ENCODE measurements around the gene NRG4.
"Not testable (repeated sequence)": the region's sequence is repeated elsewhere in the genome, so short reads cannot be mapped to it uniquely, and the experiment has no call there.

Gene NRG4, protein sequence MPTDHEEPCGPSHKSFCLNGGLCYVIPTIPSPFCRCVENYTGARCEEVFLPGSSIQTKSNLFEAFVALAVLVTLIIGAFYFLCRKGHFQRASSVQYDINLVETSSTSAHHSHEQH

DNA sequence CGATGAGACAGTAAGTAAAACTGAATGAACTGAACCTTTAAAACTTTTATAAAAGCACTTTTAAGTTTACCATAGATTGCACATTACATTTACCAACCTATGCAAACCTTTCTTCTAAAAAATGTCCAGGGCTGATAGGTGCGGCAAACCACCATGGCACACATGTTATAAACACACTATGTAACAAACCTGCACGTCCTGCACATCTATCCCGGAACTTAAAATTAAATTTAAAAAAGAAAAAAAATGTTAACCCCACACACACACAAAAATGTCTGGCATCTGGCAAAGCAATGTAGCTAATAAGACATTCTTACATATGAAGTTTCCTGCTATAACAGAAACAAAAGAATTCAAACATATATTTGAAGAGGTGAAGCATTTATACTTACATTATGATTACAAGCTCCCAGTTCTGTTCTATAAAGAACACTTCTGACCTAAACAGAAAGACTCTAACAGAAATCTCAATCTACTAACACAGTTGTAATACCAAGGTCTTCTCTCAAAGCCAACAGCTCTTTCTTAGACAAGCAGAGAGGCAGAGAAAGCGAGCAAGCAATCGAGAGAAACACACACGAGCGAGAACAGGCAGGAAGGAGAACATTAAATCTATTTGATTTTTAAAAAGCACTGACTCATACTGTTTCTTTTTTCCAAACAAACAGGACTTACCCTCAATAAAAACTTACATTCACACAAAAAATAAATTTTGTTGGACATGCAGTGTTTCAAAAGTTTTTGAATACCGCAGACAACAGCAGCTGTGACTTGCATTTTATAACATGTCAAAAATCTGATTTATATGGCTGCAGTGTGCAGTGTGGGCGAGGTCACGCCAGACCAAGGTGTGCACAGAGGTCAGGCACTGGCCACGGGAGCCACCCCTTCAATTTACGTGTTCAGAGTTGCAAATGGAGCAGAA is at the start of gene NRG4:
Gene NRG4, minus strand, starts transcription at position 798 of the 925 bp plus-strand sequence. CDS start 1,194 bp downstream, outside the sequence.
- no peak for DNase-seq (ENCODE audit: low read depth in 2 of 2)

DNA sequence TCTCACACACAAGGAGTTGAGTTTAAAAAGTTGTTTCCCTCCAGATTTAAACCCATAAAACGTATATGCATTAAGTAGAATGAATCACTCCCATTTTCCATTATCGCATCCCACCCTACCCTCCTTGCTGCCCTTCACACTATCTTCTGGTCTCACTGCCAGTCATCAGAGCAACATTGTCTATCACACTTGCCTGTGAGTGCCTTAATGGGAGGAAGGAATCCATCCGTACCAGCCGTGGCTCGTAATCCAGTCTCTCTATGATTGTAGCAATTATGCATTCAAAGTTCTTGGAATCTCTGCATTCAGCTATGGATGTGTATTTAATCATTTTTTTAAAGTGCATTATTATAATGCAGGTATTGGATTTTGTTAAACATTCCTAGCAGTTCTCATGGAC is 49.5 kb upstream of the NRG4 start:
- DNase-seq (ENCODE audit: low read depth in 2 of 2), result no peak

DNA sequence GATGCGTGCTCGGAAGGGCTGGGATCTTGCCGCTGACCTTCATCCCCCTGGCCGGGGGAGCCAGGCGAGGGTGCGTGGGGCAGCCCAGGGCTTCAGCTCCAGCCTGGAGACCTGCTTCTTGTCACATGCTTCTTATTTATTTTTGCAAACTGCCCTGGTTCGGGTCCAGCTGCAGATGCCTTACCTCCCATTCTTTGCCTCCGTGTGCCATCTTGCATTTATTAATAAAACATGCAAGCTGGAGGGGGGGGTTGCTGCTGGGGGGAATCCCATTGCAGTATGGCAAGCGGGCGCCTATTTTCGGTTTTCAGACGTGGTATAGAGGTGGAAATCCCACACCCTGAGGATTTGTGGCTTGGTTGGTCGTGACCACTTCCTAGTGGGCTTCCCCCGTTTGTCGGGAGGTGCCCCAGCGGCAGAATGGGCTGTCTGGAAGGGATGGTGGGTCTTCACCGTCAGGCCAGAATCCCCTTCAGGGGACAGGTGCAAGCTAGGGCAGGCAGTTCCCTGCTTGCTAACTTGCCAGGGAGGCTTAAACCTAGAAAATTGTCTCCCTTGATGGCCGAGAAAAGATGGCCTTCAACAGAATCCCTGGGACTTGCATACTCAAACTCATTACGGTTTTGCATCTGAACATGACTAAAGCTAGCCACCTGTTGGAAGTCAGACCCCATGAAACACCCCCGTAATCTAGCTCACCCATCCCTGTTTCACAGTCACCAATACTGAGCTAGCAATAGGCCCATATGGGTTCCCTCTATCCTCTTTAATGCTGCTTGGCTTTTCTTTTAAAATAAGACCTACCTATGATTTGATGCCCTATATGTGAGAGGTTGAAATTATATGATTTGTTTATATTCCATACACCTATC is 48.1 kb upstream of the NRG4 start:
- peak in 1 of 2 experiments; percentile 35 for DNase-seq (ENCODE audit: low read depth in 2 of 2)

DNA sequence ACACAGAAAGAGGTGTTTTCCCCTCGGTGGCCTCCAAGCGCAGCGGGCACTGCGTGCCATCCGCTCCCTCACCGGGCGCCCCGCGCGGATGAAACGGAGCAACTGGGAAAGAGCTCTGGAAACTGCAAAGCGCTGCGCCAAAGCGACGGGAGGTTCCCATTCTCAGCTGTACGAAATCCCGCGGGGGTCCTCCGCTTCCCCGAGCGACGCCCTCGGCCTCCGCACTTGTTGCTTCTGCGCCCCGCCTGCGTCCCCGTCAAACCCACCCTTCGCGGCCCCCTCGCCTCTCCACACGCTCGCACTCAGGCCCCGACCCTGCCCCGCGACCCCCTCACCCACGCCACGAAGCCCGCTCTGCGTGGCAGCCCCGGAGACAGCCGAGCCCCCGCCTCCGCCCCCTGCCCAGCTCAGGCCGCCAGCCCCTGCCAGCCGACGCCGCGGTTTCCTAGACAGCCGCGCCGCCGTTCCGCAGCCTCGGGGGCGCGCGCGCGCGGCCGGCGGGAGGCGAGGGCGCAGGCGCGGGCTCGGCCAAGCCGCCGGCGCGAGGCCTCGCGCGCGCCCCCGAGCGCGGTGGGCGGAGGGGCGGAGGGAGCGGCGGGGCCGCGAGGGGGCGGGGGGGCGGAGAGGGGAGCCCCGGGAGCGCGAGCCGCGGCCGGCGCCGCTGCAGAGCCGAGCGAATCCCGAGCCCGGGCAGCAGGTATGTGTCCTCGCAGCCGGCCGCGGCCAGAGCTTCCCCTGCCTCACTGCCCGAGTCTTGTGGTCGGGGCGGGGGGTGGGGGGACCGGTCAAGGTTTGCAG is 47.3 kb upstream of the NRG4 start, which contains the start of gene TMEM266:
Gene TMEM266, plus strand, starts transcription at position 666 of the 798 bp plus-strand sequence. CDS start 74,279 bp downstream, outside the sequence.
- DNase-seq (ENCODE audit: low read depth in 2 of 2), result no peak

DNA sequence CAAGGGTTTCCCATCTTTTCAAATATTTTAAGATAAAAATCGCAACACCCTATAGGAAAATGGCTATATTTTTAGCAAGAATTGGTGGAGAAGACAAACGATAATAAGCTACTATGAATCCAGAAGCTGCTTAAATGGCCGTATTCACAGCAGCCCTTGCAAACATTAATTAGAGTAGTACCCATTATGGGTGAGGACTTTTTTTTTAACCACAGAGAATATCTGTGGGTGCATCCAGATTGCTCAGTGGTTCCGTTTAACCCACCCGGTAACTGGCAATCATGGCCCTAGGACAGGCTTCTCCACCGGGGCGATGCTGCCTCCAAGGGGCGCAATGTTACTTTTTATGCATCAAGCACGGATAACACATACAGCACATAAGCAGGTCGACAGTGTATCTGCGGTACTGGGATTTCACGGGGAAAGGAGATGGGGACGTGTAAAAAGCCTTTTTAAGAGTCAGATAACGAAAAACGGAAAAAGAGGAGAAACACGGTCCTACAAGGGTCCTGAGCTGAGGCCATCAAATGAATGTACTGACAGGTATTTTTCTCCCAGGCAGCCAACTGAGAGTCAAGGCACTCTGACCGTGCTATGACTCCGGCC is 46.6 kb upstream of the NRG4 start:
- DNase-seq (ENCODE audit: low read depth in 2 of 2), result peak in 1 of 2 experiments; percentile 15

DNA sequence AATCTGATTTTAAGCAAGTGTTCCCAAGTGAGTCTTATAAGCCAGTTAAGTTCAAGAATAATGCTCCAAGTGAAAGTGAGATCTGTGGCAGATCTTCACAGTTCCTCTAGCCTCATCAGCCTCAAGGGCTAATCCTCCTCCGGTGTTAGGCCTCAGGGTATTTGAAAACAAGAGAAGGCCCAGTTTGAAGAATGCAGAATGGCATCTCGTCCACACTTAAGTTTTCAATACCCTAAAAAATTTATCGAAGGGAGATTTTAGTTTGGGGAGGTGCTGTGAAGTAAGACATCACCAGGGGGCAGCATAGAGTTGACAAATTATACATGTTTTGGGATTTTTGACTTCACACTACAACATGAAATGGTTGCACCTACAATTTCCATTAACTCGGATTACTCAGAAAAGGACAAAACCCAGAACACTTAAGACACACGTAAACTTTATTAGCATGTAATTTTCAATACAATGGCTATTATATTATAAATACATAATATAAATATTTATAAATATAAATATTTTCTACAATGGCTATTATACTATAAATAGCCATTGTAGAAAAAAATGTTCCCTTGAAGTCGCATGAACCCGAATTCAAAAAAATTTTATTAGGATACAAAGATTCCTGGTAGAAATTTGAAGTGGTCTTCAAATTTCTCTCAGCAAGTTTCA is 45.2 kb upstream of the NRG4 start:
- DNase-seq (ENCODE audit: low read depth in 2 of 2), result peak in 1 of 2 experiments; percentile 41

DNA sequence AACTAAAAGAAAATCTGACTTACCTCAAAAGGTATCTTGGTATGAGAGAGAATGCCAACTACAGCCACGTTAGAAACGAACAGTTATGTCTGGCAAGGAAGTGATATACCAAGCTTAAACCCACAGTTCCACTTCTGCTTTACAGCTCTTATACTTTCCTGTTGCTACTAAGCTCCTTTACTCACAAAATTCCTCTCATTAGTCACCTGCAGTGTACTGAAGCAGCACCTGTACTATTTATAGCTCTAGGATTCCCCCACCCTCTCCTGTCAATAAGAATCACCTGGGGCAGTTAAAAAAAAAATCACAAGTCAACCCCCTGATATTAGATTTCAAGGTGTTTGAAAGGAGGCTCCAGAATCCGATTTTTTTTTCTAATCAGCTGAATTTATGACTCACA is 44.7 kb upstream of the NRG4 start:
- no peak for DNase-seq (ENCODE audit: low read depth in 2 of 2)

DNA sequence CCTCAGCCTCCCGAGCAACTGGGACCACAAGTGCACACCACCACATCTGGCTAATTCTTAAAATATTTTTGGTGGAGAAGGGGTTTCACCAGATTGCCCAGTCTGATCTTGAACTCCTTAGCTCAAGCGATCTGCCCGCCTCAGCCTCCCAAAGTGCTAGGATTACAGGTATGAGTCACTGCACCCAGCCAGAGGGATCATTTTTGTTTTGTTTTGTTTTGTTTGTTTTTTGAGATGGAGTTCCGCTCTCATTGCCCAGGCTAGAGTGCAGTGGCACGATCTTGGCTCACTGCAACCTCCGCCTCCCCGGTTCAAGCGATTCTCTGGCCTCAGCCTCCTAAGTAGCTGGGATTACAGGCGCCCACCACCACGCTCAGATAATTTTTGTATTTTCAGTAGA is 42.0 kb upstream of the NRG4 start:
- DNase-seq (ENCODE audit: low read depth in 2 of 2), result not testable (repeated sequence)

DNA sequence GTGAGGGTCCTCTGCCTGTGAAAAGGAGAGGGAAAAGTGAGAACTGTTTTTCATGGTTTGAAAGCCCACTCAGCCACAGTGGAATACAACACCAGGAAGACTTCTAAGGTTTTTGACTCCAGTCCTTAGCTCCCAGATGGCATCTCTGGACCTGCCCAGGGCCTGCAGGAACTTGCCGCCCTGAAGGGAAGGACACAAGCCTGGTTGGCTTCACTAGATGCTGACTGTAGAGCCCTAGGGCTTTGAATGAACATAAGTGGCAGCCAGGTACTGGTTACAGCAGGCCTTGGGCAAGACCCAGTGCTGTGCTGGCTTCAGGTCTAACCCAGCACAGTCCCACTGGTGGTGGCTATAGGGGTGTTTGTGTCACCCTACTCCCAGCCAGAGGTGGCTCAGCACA is 26.3 kb upstream of the NRG4 start:
- no peak for DNase-seq (ENCODE audit: low read depth in 2 of 2)

DNA sequence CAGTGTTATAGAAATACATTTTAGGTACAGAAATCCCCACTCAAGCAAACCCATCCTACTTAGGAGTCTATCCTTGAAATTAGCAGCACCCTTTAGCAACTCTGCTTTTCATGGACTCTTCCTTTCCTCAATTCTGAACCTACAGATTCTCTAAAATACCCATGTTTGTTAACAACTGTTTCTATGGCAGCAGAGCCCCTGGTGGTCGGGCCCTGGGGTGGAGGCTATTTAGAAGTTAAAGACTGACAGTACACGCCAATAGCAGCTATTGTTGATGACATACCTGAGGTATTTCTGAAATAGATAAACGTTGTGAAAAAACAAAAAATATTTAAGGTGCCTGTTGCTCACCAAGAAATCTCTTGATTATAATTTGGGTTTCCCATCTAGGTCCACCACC is 23.4 kb upstream of the NRG4 start:
- DNase-seq (ENCODE audit: low read depth in 2 of 2), result no peak

DNA sequence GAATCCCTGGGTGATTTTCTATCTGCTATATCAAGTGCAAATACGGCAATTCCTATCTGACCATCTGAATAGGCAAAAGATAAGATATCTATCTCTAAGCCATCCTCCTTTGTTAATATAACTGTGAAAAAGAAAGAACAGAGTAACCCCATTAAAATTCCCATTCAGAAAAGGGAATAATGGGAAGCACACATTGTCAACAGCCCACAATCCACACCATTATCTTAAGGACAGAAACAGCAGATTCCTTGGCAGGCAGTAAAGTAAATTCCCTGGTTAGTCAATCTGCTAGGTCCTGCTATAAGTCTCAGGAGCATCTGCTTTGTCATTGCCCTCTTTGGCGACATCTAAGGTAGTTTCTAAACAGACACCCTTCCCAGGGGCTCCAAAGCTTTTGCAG is 21.9 kb upstream of the NRG4 start:
- no peak for DNase-seq (ENCODE audit: low read depth in 2 of 2)

DNA sequence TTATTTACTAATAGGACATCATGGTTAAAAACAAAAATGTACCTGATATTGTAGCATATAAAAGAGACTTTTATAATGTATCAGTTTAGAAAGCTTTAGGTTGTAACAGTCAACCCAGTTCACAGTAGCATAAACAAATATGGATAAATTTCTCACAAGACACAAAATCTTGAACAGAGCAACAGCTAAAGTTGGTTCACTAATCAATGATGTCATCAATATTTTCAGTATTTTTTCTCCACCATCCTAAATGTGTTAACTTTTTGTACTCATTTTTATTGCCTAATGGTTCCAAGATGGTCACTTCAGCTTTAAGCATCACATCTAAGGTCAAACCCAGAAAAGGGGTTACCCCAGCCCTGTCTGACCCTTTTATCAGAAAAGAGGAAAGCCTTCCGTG is 21.2 kb upstream of the NRG4 start:
- DNase-seq (ENCODE audit: low read depth in 2 of 2), result no peak

DNA sequence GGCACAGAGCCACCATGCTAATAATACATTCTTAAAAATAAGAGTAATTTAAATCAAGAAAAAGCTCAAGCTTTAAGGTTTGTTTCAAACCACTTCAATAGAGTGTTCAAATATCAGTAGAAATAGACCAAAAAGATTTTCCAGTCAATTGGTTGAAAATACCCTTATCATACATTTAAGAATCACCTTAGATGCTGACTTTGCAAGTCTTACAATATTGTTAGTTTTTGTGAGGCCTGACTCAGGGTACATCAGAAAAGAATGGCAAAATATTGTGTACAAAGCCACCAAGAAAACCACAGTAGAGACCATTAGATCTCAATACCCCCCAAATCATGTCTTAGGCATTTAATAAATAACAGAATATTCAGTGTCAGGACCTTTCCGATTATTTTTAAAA is 19.8 kb upstream of the NRG4 start:
- DNase-seq (ENCODE audit: low read depth in 2 of 2), result no peak

DNA sequence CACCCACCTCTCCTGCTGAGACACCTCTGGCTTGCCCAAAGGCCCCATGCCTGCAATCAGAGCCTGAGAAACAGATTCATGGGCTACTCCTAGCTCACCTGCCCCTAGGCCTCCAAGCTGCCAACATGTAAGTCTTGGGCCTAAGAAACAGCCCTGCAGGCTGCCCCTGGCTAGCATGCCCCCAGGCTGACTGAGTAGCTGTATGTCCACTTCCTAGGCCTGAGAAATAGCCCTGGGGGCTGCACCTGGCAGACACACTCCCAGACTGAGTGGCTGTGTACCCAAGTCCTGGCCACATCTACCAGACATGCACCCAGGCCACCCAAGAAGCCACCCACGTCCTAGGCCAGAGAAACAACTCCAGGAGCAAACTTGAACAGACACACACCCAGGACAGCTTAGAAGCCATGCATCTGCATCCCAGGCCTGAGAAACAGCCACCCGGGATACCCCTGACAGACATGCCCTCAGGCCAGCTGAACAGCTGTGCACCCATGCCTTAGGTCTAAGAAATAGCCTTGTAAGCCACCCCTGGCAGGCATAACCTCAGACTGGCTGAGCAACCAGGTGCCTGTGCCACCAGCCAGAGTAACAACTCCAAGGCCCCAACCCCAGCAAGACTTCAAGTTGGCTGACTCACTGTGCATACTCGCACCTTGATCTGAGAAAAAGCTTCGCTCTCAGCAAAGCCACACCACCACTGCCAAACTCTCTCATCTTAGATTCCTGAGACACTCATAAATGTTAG is 12.0 kb upstream of the NRG4 start:
- DNase-seq (ENCODE audit: low read depth in 2 of 2), result no peak

DNA sequence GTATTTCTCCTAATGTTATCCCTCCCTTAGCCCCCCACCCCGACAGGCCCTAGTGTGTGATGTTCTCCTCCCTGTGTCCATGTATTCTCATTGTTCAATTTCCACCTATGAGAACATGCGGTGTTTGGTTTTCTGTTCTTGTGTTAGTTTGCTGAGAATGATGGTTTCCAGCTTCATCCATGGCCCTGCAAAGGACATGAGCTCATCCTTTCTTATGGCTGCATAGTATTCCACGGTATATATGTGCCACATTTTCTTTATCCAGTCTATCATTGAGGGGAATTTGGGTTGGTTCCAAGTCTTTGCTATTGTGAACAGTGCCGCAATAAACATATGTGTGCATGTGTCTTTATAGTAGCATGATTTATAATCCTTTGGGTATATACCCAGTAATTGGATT is 1.2 kb upstream of the NRG4 start:
- DNase-seq (ENCODE audit: low read depth in 2 of 2), result not testable (repeated sequence)

DNA sequence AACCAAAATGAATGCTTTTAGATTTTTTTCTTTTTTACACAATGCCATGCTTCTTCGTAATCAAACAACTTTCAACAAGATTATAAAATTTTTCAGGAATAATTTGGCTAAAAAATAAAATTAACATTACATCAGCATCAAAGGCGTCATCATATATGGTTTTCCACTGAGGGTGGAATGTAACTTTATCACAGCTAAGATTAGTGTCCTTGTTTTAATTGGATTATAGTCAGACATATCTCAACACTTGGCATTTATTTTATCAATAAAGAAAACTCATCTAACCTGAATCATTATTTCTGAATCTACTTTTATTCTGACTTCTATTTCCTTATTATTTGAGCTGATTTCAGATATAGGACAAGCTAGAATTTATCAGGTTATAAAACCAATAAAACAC is 1.6 kb downstream of the NRG4 start:
- no peak for DNase-seq (ENCODE audit: low read depth in 2 of 2)

DNA sequence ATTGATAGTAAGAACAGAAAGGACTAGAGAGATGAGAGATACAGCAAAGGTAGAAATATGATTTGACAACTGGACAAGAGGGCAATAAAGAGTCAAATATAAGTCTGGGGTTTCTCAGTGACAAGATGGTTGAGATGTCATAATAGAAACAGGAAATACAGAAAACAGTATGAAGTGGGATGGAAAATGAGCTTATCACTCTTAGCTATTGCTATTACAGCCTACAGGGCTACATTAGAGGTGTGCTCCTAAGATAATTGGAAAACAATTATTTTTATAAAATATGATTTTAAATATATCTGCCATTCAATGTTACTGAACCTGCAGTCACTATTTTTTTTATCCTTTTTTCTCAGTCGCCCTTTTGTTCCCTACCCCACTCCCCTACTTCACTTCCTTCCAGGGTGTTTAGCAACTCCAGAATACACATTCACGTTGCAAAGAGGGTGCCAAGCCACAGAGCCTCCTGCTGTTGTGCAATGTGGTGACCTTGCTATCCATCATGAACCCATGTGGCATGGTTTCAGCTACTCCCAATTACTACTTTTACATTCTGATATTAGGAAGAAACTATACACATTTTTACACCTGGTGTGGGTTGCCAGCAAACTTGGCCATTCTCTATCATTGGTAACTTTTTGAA is 6.0 kb downstream of the NRG4 start:
- DNase-seq (ENCODE audit: low read depth in 2 of 2), result no peak

DNA sequence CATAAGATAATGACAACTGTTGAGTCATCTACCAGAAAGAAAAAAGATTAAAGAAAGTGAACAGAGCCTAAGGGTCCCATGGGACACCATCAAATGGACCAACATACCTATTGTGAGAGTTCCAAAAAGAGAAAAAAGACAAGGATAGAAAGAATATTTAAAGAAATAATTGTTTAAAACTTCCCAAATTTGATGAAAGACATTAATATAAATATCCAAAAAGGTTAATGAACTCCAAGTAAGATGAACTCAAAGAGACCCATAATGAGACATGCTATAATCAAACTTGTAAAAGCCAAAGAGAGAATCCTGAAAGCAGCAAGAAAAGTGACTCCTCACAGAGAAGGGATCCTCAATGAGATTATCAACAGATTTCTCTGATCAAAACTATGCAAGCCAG is 8.9 kb downstream of the NRG4 start:
- no peak for DNase-seq (ENCODE audit: low read depth in 2 of 2)

DNA sequence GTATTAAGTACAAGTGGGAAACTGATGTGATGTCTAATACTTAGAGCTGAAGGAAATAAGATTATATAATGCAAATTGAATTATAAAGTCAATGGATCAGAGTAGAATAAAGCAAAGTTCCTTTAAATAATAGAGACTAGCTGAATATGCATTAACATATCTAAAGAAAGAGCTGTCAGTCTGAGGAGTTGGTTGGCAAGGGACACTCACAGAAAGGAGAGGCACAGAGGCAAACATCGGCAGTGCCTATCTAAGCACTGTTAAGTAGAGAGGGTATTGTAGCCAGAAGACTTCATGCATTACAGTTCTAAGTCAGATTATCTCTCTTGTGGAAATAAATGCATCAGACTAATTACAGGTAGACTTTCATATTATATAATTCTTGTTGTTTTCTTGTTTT is 16.6 kb downstream of the NRG4 start:
- no peak for DNase-seq (ENCODE audit: low read depth in 2 of 2)

Data from stimulated activated CD4-positive, alpha-beta T cell treated with anti-CD3 and anti-CD28 coated beads, Interleukin-12 subunit alpha, Interleukin-12 subunit beta, amount 100 ng/mL, for 24 hours (primary cell).